HG02623 (cell line): ENCODE data around the gene NFIA.

ENCODE experiments used
- ATAC-seq: cut with Tn5 transposase; IDR thresholded peaks from one replicate; pipeline ENCODE4 v1.9.1; 2021; ENCODE audit warnings: moderate library complexity; ENCODE audit not compliant: unreplicated experiment

NFIA gene

GRCh38 chr1:61208831-61209230 lies 126.5 kb downstream of the NFIA start:
- ATAC-seq: no peak

- no peak for ATAC-seq
Measured at GRCh38 chr1:61210435-61211154, 128.2 kb downstream of the NFIA start.

- ATAC-seq: no peak
Measured at GRCh38 chr1:61213245-61214011, 131.1 kb downstream of the NFIA start.

GRCh38 chr1:61215119-61215518 lies 132.8 kb downstream of the NFIA start:
- no peak for ATAC-seq

GRCh38 chr1:61215676-61216289 lies 133.4 kb downstream of the NFIA start:
- no peak for ATAC-seq

- no peak for ATAC-seq
Measured at GRCh38 chr1:61220536-61220935, 138.2 kb downstream of the NFIA start.

GRCh38 chr1:61221642-61222041 lies 139.3 kb downstream of the NFIA start:
- no peak for ATAC-seq

- ATAC-seq: no peak
Measured at GRCh38 chr1:61222240-61222639, 139.9 kb downstream of the NFIA start.

GRCh38 chr1:61223140-61223539 lies 140.8 kb downstream of the NFIA start:
- ATAC-seq: no peak

GRCh38 chr1:61224609-61225008 lies 142.2 kb downstream of the NFIA start:
- ATAC-seq: no peak

GRCh38 chr1:61225478-61225877 lies 143.1 kb downstream of the NFIA start:
- no peak for ATAC-seq

GRCh38 chr1:61226791-61227567 lies 144.6 kb downstream of the NFIA start:
- no peak for ATAC-seq

GRCh38 chr1:61227857-61228550 lies 145.6 kb downstream of the NFIA start:
- ATAC-seq: no peak

- ATAC-seq: no peak
Measured at GRCh38 chr1:61230523-61230922, 148.2 kb downstream of the NFIA start.

GRCh38 chr1:61231795-61232194 lies 149.4 kb downstream of the NFIA start:
- no peak for ATAC-seq

- no peak for ATAC-seq
Measured at GRCh38 chr1:61233121-61233660, 150.8 kb downstream of the NFIA start.

GRCh38 chr1:61234587-61234919 lies 152.2 kb downstream of the NFIA start:
- no peak for ATAC-seq

- no peak for ATAC-seq
Measured at GRCh38 chr1:61237147-61237546, 154.8 kb downstream of the NFIA start.

GRCh38 chr1:61237659-61238358 lies 155.4 kb downstream of the NFIA start:
- no peak for ATAC-seq

GRCh38 chr1:61238359-61238665 lies 156.0 kb downstream of the NFIA start:
- no peak for ATAC-seq
